Measurements from ENCODE around the gene RCN2. TPM values are rescaled to one million over a fixed set of nuclear protein-coding genes. Genes with fewer than 3 reads are reported as not detected.

RCN2 gene
- total and polyA plus RNA-seq, 2 donors (not counting 3 experiments of a cell fraction or from before 2014, with no cell fraction given), result 45.2 to 71.9 TPM

- ChIA-PET POLR2A (no interaction called here), CTCF (interaction anchor here (0.6 to 2.7 kb wide), 6 partner anchors 9 to 589 kb away, joined by 3 to 9 read pairs (median 6); no protein-coding TSS in a partner anchor)
- Histone ChIP-seq H3K27ac (ENCODE audit: insufficient read depth, low read depth, low read length) (no peak overlapping the region), H3K4me1 (ENCODE audit: control insufficient read depth, extremely low read depth, insufficient read depth, low read length) (no peaks in the 10 kb centered on the region), H2AFZ (ENCODE audit: low read depth, low read length) (no peak overlapping the region), H3K4me3 (replicated peaks in 1 of 3; ENCODE audit: insufficient read depth in 1 of 3, low read depth in 1 of 3, low read length in 3 of 3) (no peak overlapping the region), H3K36me3 (ENCODE audit: control insufficient read depth in 2 of 2, extremely low read depth in 1 of 2, insufficient read depth in 2 of 2, low read length in 2 of 2) (no peaks in the 10 kb centered on the region), H4K20me1 (replicated peaks; ENCODE audit: control insufficient read depth, extremely low read depth, insufficient read depth, low read length) (no peaks in the 10 kb centered on the region), H3K79me2 (ENCODE audit: control insufficient read depth, insufficient read depth, low read length) (no peaks in the 10 kb centered on the region), H3K9ac (replicated peaks; ENCODE audit: extremely low read depth, insufficient read depth, low read length) (no peak overlapping the region), H3K4me2 (ENCODE audit: insufficient read depth, low read length) (no peak overlapping the region), H3K9me1 (replicated peaks; ENCODE audit: control insufficient read depth, extremely low read depth, insufficient read depth, low read length) (no peaks in the 10 kb centered on the region), H3K27me3 (ENCODE audit: control insufficient read depth in 2 of 2, insufficient read depth in 2 of 2, low read length in 2 of 2) (no peaks in the 10 kb centered on the region), H3K9me3 (replicated peaks; ENCODE audit: control insufficient read depth, insufficient read depth, low read length) (no peaks in the 10 kb centered on the region)
- FAIRE-seq, result no peak
- dilution Hi-C loops (cut with MboI; ENCODE audit: extremely low pct_ligation_motif_present, low sequenced_read_pairs), result no loop called here
- no peak for DNase-seq (ENCODE audit: low read depth, low spot score)
- no TSS peak for BruUV-seq (replicated peaks)
- TF ChIP-seq EZH2 (IDR thresholded peaks at IDR 0.05; ENCODE audit: borderline replicate concordance, low read depth, low read length, severe bottlenecking), result no peak
- no peak for TF ChIP-seq POLR2AphosphoS5 (IDR thresholded peaks at IDR 0.05; ENCODE audit: insufficient read depth, low read depth, low read length)
- no peak for TF ChIP-seq MYC (IDR thresholded peaks at IDR 0.05; ENCODE audit: low read depth, low read length)
- TF ChIP-seq FOS (IDR thresholded peaks at IDR 0.05; ENCODE audit: borderline replicate concordance, insufficient read depth, low read length), result no peak
- TF ChIP-seq GATA2 (IDR thresholded peaks at IDR 0.05; ENCODE audit: insufficient read depth, insufficient read length, low read depth, low read length), result no peak
- TF ChIP-seq JUN (IDR thresholded peaks at IDR 0.05; ENCODE audit: borderline replicate concordance, insufficient read depth, insufficient read length, low read depth), result no peak
- TF ChIP-seq CTCF (IDR thresholded peaks at IDR 0.05; ENCODE audit: extremely low read depth in 1 of 2, insufficient read depth in 1 of 2, low read depth in 1 of 2, low read length in 2 of 2), result no peak
- TF ChIP-seq MAX (IDR thresholded peaks at IDR 0.05; ENCODE audit: insufficient read depth, insufficient read length), result no peak
- no peak for TF ChIP-seq POLR2A (IDR thresholded peaks at IDR 0.05; ENCODE audit: low read depth, low read length)
- intact Hi-C loops (cut with micrococcal nuclease), result no loop called here
These were observed 22.4 kb downstream of the RCN2 start for GRCh38 chr15:76953913-76954312.
